OCI-LY7 (cell line): ENCODE measurements around the gene RAX. TPM values are rescaled to one million over a fixed set of nuclear protein-coding genes. Genes with fewer than 3 reads are reported as not detected.

Experiments used
- BruUV-seq: library from RNA; stranded (reverse); fragments of 400-500 nt; replicated peaks from 2 replicates; lab custom pipeline; 2021; lab: Mats Ljungman, UMichigan
- CTCF ChIA-PET: fragments of 300-600 bp; sonication (Branson Sonifier 250); formaldehyde crosslinking; loops from one replicate; lab custom pipeline; 2022; ENCODE audit warnings: antibody characterized with exemption; ENCODE audit not compliant: unreplicated experiment; lab: Charles Lee
- POLR2A ChIA-PET: fragments of 300-600 bp; sonication (Branson Sonifier 250); formaldehyde crosslinking; loops from one replicate; lab custom pipeline; 2022; ENCODE audit warnings: antibody characterized with exemption; lab: Charles Lee
- DNase-seq: peaks from one replicate; pipeline ENCODE4 v3.0.0-alpha.2; 2015; ENCODE audit warnings: low spot score
- H2AFZ ChIP-seq: fragments of 200-600 bp; sonication (generic), shearing (Covaris generic); 2 replicates; pipeline ENCODE4 v1.6.1; 2014; ENCODE audit warnings: mild to moderate bottlenecking, antibody characterized with exemption, low read length, moderate library complexity
- H3K27ac ChIP-seq: fragments of 200-600 bp; sonication (generic); 2 replicates; pipeline ENCODE4 v1.5.1; 2014; ENCODE audit warnings: mixed run types, low read depth, mild to moderate bottlenecking, moderate library complexity, low read length, inconsistent platforms; ENCODE audit not compliant: poor library complexity, severe bottlenecking
- H3K36me3 ChIP-seq: fragments of 200-600 bp; sonication (generic); 2 replicates; pipeline ENCODE4 v1.6.1; 2014; ENCODE audit warnings: mild to moderate bottlenecking, antibody characterized with exemption, low read length, moderate library complexity, mixed read lengths; ENCODE audit not compliant: insufficient read depth
- H3K4me1 ChIP-seq: fragments of 200-600 bp; sonication (generic); 2 replicates; pipeline ENCODE4 v1.5.1; 2014; ENCODE audit warnings: mild to moderate bottlenecking, low read length; ENCODE audit not compliant: insufficient read depth, poor library complexity, severe bottlenecking
- H3K4me2 ChIP-seq: fragments of 200-600 bp; sonication (generic); 2 replicates; pipeline ENCODE4 v1.6.1; 2014; ENCODE audit warnings: mild to moderate bottlenecking, low read length
- H3K4me3 ChIP-seq: fragments of 200-600 bp; sonication (generic); 2 replicates; pipeline ENCODE4 v1.5.1; 2014; ENCODE audit warnings: mild to moderate bottlenecking, low read depth, low read length; ENCODE audit not compliant: poor library complexity, severe bottlenecking
- H3K79me2 ChIP-seq: fragments of 200-600 bp; sonication (generic); 2 replicates; pipeline ENCODE4 v1.6.1; 2016; ENCODE audit warnings: low read depth, mild to moderate bottlenecking, low read length, moderate library complexity, mixed read lengths; ENCODE audit not compliant: insufficient read depth
- H3K9me2 ChIP-seq: fragments of 200-600 bp; sonication (generic); 2 replicates; pipeline ENCODE4 v1.6.1; 2016; ENCODE audit warnings: mild to moderate bottlenecking, low read length, mixed read lengths; ENCODE audit not compliant: insufficient read depth
- H3K9me3 ChIP-seq: fragments of 200-600 bp; sonication (generic); 2 replicates; pipeline ENCODE4 v1.6.1; 2014; ENCODE audit warnings: mild to moderate bottlenecking, mixed run types, low read length, mixed read lengths
- H4K20me1 ChIP-seq: fragments of 200-600 bp; sonication (generic); 2 replicates; pipeline ENCODE4 v1.6.1; 2014; ENCODE audit warnings: mild to moderate bottlenecking, antibody characterized with exemption, low read length, moderate library complexity, mixed read lengths; ENCODE audit not compliant: insufficient read depth
- CTCF ChIP-seq: fragments of 200-600 bp; sonication (generic); conservative IDR thresholded peaks from 2 replicates; pipeline ENCODE4 v1.5.1; 2014; ENCODE audit warnings: mild to moderate bottlenecking, antibody characterized with exemption, low read length, moderate library complexity, mixed read lengths
- EZH2phosphoT487 ChIP-seq: fragments of 200-600 bp; sonication (generic); IDR thresholded peaks from 2 replicates; pipeline ENCODE4 v1.6.1; 2018; ENCODE audit warnings: low read depth, borderline replicate concordance, mild to moderate bottlenecking, mixed run types, antibody characterized with exemption, low read length, moderate library complexity, mixed read lengths
- intact Hi-C: fragments of 100-400 bp; cut with micrococcal nuclease; formaldehyde crosslinking; loops from one replicate; pipeline ENCODE4 v1.10.0; 2022; ENCODE audit not compliant: unreplicated experiment
- total RNA-seq, 2 experiments: library from RNA; depleted of rRNA in 1 of 2; stranded (reverse); fragments of >200 nt in 1 of 2; shearing (Covaris generic) in 1 of 2; gene quantifications; 2 replicates each; pipeline ENCODE4 v1.2.3, GENCODE V29; 2014 to 2022

RAX gene
- total RNA-seq, 2 experiments from 2014 or later: not detected

GRCh38 chr18:59274533-59274928 lies 1.3 kb upstream of the RAX start:
- H3K27ac ChIP-seq: no peak overlapping the region
- ChIA-PET POLR2A (interaction anchor here (0.6 kb wide), 1 partner anchor 836 kb away, joined by 10 read pairs; no protein-coding TSS in a partner anchor), CTCF (no interaction called here)
- BruUV-seq: no TSS peak
- H3K4me3 ChIP-seq: no peak overlapping the region
- H4K20me1 ChIP-seq: no peaks in the 10 kb centered on the region
- no peaks in the 10 kb centered on the region for H3K9me2 ChIP-seq
- H3K79me2 ChIP-seq: no peaks in the 10 kb centered on the region
- H3K9me3 ChIP-seq: no peaks in the 10 kb centered on the region
- H3K36me3 ChIP-seq: no peaks in the 10 kb centered on the region
- no peak overlapping the region for H3K4me2 ChIP-seq
- H2AFZ ChIP-seq: no peak overlapping the region
- no peaks in the 10 kb centered on the region for H3K4me1 ChIP-seq
- no peak for DNase-seq
- TF ChIP-seq EZH2phosphoT487 (no peak), CTCF (no peak)
- intact Hi-C loops: no loop called here

- TF ChIP-seq CTCF: no peak
- no peak for TF ChIP-seq EZH2phosphoT487
- H4K20me1 ChIP-seq: no peaks in the 10 kb centered on the region
- H2AFZ ChIP-seq: no peak overlapping the region
- no peaks in the 10 kb centered on the region for H3K36me3 ChIP-seq
- no peaks in the 10 kb centered on the region for H3K9me2 ChIP-seq
- no peak overlapping the region for H3K4me3 ChIP-seq
- DNase-seq: no peak
- H3K4me2 ChIP-seq: no peak overlapping the region
- no peaks in the 10 kb centered on the region for H3K79me2 ChIP-seq
- intact Hi-C loops: no loop called here
- BruUV-seq: no TSS peak
- no peaks in the 10 kb centered on the region for H3K4me1 ChIP-seq
- POLR2A ChIA-PET: no interaction called here
- no peak overlapping the region for H3K27ac ChIP-seq
- CTCF ChIA-PET: no interaction called here
- no peaks in the 10 kb centered on the region for H3K9me3 ChIP-seq
Observed at GRCh38 chr18:59273759-59274532, 692 bp upstream of the RAX start.

GRCh38 chr18:59272221-59272888 lies 899 bp downstream of the RAX start:
- no peak overlapping the region for H3K27ac ChIP-seq
- H2AFZ ChIP-seq: no peak overlapping the region
- TF ChIP-seq EZH2phosphoT487 (no peak), CTCF (no peak)
- H3K4me1 ChIP-seq: no peaks in the 10 kb centered on the region
- no peak overlapping the region for H3K4me2 ChIP-seq
- no peaks in the 10 kb centered on the region for H3K79me2 ChIP-seq
- no peaks in the 10 kb centered on the region for H4K20me1 ChIP-seq
- no peak for DNase-seq
- no peaks in the 10 kb centered on the region for H3K36me3 ChIP-seq
- H3K9me2 ChIP-seq: no peaks in the 10 kb centered on the region
- no peaks in the 10 kb centered on the region for H3K9me3 ChIP-seq
- CTCF ChIA-PET: no interaction called here
- intact Hi-C loops: no loop called here
- no TSS peak for BruUV-seq
- POLR2A ChIA-PET: no interaction called here
- H3K4me3 ChIP-seq: no peak overlapping the region
